GM21576 (cell line): Measurements from ENCODE around the gene DEPP1.

Source experiments
- ATAC-seq: cut with Tn5 transposase; IDR thresholded peaks from one replicate; pipeline ENCODE4 v1.9.1; 2021; ENCODE audit warnings: mild to moderate bottlenecking, moderate library complexity; ENCODE audit not compliant: unreplicated experiment

The DEPP1 gene

DNA sequence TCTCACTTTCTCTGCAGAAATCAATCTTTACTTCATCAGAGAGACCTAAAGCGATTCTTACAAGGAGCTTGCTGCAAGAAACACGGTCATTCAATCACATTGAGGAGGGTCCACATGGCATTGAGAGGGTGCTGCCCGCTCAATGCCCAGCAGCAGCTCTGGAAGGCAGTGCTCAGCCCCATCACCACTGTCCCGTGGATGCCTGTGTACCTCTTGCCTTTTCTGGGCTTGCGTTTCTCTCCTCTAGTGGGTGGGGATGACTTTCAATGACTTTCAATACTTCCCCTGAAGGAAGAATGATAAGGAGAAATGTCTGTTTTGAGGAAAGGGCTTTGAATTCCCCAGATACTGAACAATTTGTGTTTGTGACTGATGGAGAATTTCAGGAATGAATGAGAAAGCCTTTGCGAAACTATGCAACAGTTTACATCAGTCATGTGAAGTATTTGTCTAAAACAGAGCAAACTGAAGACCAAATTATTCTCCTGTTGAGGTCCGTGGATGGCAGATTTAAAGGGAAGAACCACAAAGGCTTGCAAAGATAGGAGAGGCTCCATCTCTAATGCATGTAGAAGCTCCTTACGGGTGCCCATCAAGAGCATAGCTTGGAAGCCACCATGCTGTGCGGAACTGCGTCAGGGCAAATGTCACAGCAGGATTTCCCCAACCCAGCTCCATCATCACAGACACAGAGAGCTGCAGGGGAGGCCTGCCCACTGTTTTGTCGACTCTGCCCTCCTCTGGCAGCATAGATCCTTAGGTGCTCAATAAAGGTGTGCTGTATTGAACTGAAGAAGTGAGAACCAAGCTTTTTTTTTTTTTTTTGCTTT is 15.5 kb upstream of the DEPP1 start:
- ATAC-seq, result no peak

DNA sequence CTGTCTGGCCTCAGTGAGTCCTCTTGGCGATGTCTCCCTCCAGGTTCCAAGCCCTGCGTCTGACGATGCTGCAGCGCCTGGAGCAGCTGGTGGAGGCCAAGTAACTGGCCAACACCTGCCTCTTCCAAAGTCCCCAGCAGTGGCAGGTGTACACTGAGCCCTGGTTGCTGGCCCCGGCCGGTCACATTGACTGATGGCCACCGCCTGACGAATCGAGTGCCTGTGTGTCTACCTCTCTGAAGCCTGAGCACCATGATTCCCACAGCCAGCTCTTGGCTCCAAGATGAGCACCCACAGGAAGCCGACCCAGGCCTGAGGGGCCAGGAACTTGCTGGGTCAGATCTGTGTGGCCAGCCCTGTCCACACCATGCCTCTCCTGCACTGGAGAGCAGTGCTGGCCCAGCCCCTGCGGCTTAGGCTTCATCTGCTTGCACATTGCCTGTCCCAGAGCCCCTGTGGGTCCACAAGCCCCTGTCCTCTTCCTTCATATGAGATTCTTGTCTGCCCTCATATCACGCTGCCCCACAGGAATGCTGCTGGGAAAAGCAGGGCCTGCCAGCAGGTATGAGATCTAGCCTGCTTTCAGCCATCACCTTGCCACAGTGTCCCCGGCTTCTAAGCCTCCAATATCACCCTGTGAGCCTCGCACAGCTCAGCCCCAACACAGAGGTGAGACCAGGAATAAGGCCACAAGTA is 14.8 kb upstream of the DEPP1 start:
- ATAC-seq, result no peak

DNA sequence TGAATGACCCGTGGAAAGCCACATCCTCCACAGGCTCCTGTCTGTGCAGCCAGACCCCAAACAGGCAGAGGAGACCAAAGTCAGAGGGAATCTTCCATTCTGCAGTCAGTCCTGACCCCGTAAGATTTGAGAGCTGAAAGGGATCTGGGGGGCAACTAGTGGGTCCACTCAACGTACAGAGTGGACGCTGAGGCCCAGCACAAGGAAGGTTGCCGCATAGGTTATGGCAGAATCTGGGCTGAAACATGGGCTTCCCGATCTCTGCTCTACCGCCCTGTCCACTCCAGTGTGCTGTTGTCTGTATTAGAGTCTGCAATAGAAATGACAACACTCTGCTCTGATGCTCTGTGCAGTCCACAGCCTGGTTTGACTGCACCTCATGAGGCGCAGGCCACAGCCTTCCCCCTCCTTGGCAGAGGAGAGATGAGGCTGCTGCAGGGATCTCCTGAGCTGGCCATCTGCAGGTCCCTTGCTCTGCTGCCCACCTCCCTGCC is 14.2 kb upstream of the DEPP1 start:
- ATAC-seq, result no peak

DNA sequence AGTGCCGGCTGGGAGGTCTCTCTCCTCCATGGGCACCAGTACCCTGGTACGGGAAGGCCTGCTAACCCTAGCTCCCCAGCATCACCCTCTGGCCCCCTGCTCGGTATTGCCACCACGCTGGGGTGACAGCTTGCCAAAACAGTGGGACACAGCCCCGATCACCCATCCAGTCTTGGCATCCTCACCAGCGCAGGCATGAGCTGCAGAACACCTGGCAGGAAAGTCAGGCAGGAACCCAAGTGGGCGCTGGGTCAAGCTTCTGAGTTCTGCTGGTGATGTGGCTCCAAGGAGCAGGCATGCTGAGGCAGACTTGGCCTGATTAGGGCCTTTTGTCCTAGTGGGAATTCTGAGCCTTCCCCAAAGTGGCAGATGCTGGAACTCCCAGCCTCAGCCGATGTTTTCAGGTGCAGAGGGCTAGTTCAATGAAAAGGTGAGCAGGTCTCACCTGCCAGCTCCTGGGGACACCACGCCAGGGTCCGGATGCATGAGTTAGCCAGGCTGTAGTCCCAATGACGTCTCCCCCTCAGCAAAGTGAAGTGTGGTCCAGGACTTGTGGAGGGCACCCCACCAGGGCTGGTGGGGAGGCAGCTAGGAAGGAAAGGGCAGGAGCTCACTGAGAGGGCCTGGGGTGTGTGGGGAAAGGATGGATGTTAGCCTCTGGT is 13.6 kb upstream of the DEPP1 start:
- no peak for ATAC-seq

DNA sequence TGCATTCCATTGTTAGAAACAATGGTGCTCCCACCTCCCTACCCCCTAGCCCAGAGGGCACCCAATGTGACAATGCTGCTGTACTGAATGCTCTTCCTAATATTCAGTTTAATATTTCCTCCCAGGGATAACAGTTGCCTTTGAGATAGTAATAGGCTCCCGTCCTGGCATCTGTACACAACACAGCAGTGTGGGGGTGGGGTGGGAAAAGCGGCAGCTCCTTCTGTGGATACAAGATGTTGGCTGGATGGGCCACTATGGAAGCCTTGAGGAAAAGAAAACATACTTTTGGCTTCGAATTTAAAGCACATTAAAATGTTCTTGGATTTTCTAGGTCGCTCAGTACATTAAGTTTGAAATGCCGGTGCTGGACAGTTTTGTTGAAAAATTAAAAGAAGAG is 13.0 kb upstream of the DEPP1 start:
- no peak for ATAC-seq

DNA sequence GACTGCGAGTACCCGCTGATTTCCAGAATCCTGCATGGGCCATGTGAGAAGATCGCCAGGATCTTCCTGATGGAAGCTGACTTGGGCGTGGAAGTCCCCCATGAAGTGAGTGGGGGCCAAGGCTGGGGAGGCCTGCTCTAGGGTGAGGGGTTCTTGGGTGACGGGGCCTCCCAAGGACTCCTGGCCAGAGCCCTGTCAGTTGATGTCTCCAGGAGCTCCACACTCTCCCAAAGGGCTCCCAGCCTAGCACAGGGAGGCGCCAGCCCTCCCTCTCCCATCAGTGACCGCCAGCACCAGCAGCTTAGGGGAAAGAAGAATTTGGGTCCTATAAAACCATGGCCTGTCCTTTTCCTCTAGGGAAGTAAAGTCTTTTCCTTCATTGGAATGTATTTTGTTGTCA is 12.4 kb upstream of the DEPP1 start:
- ATAC-seq, result no peak

DNA sequence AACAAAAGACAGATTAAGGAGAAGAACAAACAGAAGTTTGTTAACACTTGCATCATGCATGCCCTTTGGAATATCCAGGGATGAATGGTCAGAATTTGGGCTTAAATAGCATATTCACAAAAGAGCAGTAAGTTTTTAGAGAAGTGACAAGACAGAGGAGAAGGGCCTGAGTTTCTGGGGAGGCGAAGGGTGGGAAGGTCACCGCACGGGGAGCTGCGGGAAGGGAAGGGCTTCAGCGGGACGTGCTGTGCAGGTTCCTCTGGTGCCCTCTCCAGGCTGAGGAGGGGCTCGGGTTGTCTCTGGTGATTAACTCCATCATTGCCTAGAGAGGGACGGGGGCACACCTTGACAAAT is 11.7 kb upstream of the DEPP1 start:
- no peak for ATAC-seq

DNA sequence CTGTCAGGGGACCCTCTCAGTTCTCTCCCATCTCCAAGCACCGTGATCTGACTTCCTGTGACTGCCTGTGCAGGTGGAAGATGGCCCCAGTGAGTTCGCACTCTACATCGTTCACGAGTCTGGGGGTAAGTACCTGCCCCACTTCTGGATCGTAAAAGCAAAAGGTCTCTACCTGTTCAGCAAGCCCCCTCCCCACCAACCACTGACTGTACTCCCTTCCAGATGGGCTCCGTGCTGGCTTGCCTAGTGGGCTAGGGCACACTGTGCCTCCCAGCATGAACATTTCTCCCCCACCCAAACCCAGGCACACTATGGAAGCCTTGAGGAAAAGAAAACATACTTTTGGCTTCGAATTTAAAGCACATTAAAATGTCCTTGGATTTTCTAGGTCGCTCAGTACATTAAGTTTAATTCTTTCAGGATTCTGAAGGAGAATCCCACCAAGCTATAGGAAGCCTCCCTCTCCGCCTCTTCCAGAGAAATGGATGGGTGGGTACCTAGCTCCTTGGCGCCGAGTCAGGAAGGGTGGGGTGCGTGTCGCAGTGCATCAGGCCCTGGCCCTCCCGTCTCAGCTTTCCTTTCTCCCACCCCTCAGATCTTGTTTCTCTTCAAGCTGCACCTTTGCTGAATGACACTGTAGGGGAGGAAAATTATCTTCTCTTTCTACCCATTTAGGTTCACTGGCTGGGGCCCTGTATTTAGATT is 11.1 kb upstream of the DEPP1 start:
- ATAC-seq, result no peak

DNA sequence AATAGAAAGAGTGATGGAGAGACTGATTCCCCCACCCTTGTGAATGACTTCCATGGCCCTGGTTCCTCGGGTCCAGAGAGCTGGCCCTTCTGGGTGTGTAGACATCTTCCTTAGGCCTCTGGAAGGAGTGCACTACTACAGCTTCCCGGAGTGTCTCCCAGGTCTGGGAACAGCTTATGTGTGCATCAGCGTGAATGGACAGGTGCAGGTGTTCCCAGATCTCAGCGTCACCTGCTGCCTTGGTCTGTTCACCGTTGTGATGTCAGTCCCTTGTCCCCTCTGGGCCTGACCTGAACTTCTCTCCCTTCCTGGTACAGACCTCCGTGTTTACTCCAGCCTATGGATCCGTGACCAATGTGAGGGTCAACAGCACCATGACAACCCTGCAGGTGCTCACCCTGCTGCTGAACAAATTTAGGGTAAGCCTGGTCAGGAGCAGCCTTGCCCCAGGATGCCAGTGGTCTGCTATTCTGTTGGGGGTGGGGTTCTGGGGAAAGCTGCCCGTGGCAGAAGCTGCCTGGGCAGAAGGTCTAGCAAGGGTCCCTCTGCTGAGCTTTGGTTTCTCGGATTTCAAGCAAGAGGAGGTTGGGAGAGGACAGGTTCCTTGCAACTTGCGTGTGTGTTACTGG is 10.5 kb upstream of the DEPP1 start:
- ATAC-seq, result no peak

DNA sequence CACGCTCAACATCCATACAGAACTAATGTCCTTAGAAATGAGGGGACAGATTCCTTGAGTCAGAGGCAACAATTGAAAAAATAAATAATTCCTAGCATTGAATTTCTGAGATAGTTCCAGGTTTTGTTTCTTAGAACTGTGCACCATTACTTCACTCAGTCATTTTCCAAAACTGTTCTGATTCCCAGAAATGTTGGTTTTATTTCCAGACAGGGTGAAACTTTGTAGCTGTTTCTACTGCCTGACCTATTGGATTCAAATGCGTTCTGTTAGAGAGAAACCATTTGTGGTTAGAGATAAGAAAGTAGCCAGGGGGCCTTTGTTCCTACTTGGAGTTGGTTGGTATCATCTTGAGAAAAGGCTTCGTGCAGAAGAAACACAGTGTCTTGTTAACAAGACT is 8.1 kb upstream of the DEPP1 start:
- ATAC-seq, result no peak

DNA sequence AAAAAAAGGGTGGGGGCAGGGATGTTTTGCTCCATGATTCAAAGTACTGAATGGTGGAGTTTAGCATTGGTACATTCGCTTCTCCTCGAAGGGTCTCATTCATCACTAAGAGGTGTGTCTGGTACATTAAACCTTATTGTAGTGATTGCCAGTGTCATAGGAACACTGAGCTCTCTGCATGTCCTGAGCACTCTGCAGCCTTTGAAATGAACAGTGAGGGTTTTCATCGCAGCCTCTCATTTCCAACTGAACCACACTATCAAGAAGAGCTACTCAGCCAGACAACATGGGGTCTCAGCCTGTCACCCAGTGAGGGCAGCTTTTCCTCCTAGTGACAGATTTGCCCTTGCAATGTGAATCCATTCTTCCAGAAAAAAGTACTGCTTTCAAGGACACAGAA is 7.6 kb upstream of the DEPP1 start:
- no peak for ATAC-seq

DNA sequence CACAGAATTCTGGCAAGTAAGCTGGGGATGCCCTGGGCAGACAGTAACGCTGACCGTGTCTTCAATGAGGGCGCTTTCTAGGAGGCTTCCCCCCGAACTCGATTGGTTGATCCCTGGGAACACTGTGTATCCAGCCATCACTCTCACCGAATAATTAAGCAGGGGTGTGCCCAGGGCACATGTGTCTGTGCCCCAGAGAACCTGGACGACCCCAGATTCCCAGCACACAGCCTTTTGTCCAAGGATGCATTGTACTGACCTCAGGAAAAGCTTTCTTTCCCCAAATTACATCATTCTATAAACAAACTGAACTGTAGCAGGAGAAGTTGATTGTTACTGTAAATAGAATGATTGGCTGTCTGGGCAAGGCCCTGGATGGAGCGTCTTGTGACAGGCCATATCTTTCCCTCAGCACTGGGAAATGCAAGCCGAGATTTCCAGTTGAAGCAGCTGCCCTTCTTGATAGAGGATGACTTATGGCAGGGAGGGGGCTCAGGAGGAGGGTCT is 6.6 kb upstream of the DEPP1 start:
- ATAC-seq, result no peak

DNA sequence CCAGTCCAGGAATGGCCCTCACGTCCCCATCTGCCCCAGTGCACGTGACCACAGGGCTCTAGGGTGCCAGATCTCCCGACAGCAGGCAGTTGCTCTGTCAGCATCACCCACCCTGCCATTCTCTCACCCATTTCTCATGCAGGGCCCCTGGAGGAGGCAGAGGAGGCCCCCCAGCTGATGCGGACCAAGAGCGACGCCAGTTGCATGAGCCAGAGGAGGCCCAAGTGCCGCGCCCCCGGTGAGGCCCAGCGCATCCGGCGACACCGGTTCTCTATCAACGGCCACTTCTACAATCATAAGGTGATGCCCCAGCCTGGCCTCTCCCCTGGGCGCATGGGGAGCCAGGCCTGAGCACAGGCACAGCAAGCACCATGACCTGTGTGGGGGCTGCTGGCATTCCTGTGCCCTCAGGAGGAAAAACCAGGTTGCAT is 6.1 kb upstream of the DEPP1 start:
- no peak for ATAC-seq

DNA sequence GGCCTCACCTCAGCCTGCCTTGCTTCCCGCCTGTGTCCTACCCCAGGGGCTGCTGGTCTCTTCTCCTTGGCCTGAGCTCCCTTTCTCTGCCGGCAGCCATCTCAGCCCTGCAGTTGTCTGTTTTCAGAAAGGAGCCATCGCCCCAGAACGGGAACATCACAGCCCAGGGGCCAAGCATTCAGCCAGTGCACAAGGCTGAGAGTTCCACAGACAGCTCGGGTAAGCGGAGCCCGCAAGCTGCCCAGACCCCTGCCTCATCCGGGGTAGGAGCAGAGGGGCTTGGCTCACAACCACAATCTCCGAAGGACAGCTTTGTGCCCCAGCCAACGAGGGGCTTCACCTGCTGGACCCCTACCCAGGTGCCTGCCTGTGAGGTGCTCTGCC is 5.3 kb upstream of the DEPP1 start:
- ATAC-seq, result no peak

DNA sequence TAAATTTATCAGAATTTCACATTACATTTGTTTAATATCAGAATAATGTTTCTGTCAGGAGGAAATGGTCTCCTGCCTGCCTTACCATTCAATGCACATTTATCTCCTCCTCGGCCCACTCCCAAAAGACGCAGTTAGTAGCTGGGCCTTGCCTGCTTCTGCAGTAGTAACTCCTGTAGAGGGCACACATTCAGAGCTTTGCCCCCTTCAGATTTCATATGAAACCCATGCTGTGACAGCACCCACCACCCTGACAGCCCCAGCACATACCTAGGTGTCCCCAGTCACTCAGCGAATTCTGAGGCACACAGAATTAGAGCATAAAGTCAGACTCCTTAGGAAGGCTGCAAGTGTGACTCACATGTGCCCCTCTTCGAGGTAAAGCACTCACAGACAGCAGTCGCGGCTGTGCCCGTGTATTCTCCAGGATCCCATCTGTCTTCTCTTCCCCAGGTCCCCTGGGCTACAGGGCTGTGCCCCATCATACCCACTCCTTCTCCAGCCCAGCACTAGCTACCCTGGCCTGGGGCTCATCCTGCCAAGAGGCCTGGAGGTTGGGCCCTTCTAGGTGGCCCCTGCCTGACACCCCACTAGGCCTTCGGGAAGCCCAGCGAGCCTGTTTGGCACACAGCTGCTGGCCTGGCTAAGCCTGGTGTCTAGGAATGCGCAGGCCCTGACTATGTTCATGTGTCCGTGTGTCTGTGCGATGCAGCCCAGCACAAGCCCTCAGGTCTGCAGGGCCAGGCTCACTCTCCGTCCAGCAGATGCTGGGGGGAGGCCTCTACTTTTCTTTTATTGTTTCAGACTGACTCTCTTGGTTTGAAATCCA is 4.7 kb upstream of the DEPP1 start:
- ATAC-seq, result no peak

DNA sequence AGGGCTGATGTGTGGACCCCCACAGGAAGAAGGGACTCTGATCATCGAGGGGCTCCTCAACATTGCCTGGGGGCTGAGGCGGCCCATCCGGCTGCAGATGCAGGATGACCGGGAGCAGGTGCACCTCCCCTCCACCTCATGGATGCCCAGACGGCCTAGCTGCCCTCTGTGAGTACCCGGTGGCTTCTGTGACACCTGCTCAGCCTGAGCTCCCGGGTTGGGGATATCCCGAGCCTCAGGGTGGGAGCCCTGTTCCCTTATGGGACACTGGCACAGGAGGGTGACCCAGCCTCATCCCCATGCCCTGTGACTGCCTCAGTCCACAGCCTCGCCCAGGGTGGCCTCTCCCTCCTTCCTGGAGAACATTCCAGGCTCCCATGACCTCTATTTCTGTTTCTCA is 3.9 kb upstream of the DEPP1 start:
- ATAC-seq, result no peak

DNA sequence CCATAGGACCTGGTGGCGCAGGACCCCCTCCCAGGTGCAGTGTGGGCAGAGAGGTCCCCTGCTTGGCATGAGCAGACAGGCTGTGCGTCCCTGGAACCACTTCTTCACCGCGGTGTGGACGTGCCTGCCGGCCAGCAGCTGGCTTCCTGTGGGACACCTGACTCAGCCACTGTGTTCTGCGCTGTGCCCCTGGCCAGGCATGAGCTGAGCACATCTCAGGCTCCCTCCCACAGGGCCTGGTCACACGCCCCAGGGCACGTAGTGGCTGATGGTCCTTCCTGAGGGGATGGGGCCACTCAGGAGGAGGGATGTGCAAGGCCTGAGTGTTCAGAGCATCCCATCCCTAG is 3.5 kb upstream of the DEPP1 start:
- ATAC-seq, result no peak

DNA sequence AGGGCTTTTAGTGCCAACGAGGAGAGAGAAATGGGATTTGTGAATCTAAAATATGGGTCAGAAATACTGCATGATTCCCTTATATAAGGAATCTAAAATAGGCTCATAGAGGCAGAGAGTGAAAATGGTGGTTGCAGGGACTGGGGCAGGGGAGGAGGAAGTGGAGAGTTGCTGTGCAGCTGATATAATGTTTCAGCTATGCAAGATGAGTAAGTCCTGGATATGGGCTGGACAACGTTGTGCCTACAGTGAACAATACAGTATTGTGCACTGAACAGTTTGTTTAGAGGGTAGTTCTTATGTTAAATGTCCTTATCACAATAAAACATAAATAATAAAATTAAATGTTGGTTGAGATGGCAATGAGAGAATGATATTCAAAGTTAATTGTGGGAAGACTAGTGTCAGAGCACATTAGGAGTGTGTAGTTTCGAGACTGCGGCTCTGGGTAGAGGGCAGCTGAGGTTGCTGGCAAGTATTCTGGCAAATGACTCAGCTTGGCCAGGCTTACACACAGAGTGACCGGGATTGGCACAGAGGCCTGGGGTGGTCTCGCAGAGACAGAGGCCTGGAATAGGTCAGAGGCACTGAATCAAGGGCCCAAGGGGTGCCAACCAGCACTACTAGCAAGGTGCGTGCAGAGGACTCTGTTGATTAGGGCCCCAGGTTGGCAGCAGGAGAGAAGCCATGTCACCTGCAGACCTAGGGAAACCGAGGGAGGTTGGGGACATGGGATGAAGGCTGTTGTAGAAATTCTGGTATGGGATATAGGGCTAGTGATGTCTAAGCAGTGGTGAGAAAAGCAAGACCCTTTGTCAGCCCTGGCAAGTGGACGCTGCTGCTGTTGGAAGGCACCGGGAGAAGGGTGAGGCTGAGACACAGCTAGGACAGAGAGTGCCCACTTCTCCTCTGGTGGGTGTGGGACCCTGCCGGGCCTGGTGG is 2.8 kb upstream of the DEPP1 start:
- peak; percentile 60 for ATAC-seq
